Endothelial cell of umbilical vein (primary cell): ENCODE data around the gene ZNF248. TPM values are rescaled to one million over a fixed set of nuclear protein-coding genes. Genes with fewer than 3 reads are reported as not detected.

Source experiments
- BruUV-seq: library from RNA; stranded (reverse); fragments of 400-500 nt; replicated peaks from 2 replicates; lab custom pipeline; 2021; lab: Mats Ljungman, UMichigan
- CTCF ChIA-PET: fragments of 300-600, 350-600 bp; sonication (Branson Sonifier 250); formaldehyde crosslinking; loops from one replicate; lab custom pipeline; 2021; ENCODE audit warnings: antibody characterized with exemption, inconsistent platforms; lab: Charles Lee
- POLR2A ChIA-PET: fragments of 300-600, 350-600 bp; sonication (Branson Sonifier 250); formaldehyde crosslinking; loops from one replicate; lab custom pipeline; 2021; ENCODE audit warnings: antibody characterized with exemption, inconsistent platforms; lab: Charles Lee
- DNase-seq: peaks from one replicate; pipeline ENCODE4 v3.0.0-alpha.2; 2011; ENCODE audit warnings: low read depth, low spot score
- FAIRE-seq: peaks from 2 replicates; lab custom pipeline; 2011; peaks lifted over from hg19 to GRCh38; lab: Jason Lieb, UNC
- H2AFZ ChIP-seq: 2 replicates; pipeline ENCODE4 v1.6.0; 2012; ENCODE audit warnings: low read depth, low read length, control low read depth, inconsistent platforms
- H3K27ac ChIP-seq: 2 replicates; pipeline ENCODE4 v1.5.1; 2011; ENCODE audit warnings: low read depth, mild to moderate bottlenecking, control low read depth, low read length, moderate library complexity; ENCODE audit not compliant: insufficient read depth
- H3K27me3 ChIP-seq, 2 experiments: 2 replicates each; pipeline versions ENCODE4 v1.6.0 to v1.6.1; 2011; ENCODE audit warnings: low read length in 2 of 2, mixed read lengths in 1 of 2; ENCODE audit not compliant: control insufficient read depth in 2 of 2, insufficient read depth in 2 of 2
- H3K36me3 ChIP-seq, 2 experiments: 2 replicates in 1 of 2; 3 replicates in 1 of 2; pipeline ENCODE4 v1.5.1; 2011; ENCODE audit warnings: low read length in 2 of 2, mild to moderate bottlenecking in 1 of 2, moderate library complexity in 1 of 2; ENCODE audit not compliant: control insufficient read depth in 2 of 2, insufficient read depth in 2 of 2; ENCODE audit errors: extremely low read depth in 1 of 2
- H3K4me1 ChIP-seq: 3 replicates; pipeline ENCODE4 v1.5.1; 2011; ENCODE audit warnings: mild to moderate bottlenecking, low read length; ENCODE audit not compliant: control insufficient read depth, insufficient read depth; ENCODE audit errors: extremely low read depth
- H3K4me2 ChIP-seq: 2 replicates; pipeline ENCODE4 v1.6.1; 2011; ENCODE audit warnings: low read length, control low read depth, mixed read lengths; ENCODE audit not compliant: insufficient read depth
- H3K4me3 ChIP-seq, 3 experiments: fragments of 200-600 bp in 1 of 3; sonication (generic), shearing (Covaris generic) in 1 of 3; replicated peaks in 1 of 3; 2 replicates each; pipeline ENCODE4 v1.5.1; 2011 to 2016; ENCODE audit warnings: control low read depth in 3 of 3, low read length in 3 of 3, mild to moderate bottlenecking in 2 of 3, inconsistent platforms in 1 of 3, low read depth in 1 of 3, moderate library complexity in 1 of 3; ENCODE audit not compliant: insufficient read depth in 1 of 3
- H3K79me2 ChIP-seq: 2 replicates; pipeline ENCODE4 v1.6.0; 2012; ENCODE audit warnings: low read length, inconsistent platforms; ENCODE audit not compliant: control insufficient read depth, insufficient read depth
- H3K9ac ChIP-seq: replicated peaks from 2 replicates; pipeline ENCODE3; 2011; ENCODE audit warnings: low read length, control low read depth; ENCODE audit not compliant: insufficient read depth; ENCODE audit errors: extremely low read depth
- H3K9me1 ChIP-seq: replicated peaks from 3 replicates; pipeline ENCODE4 v1.6.0; 2011; ENCODE audit warnings: mild to moderate bottlenecking, low read length; ENCODE audit not compliant: control insufficient read depth, insufficient read depth; ENCODE audit errors: extremely low read depth
- H3K9me3 ChIP-seq: replicated peaks from 2 replicates; pipeline ENCODE4 v1.5.1; 2012; ENCODE audit warnings: low read length, inconsistent platforms; ENCODE audit not compliant: control insufficient read depth, insufficient read depth
- H4K20me1 ChIP-seq: replicated peaks from 2 replicates; pipeline ENCODE3; 2011; ENCODE audit warnings: mild to moderate bottlenecking, low read length; ENCODE audit not compliant: control insufficient read depth, insufficient read depth; ENCODE audit errors: extremely low read depth
- CTCF ChIP-seq, 2 donors: IDR thresholded peaks; 1 replicate in 1 of 2; 2 replicates in 1 of 2; pipeline ENCODE4 v1.5.1; 2011; ENCODE audit warnings: low read length in 2 of 2, mild to moderate bottlenecking in 2 of 2, moderate library complexity in 2 of 2, control low read depth in 1 of 2, inconsistent platforms in 1 of 2, low read depth in 1 of 2; ENCODE audit not compliant: insufficient read depth in 1 of 2; ENCODE audit errors: extremely low read depth in 1 of 2
- EZH2 ChIP-seq: IDR thresholded peaks from 2 replicates; pipeline ENCODE4 v1.6.1; 2012; ENCODE audit warnings: borderline replicate concordance, low read depth, mild to moderate bottlenecking, moderate library complexity, low read length, inconsistent platforms; ENCODE audit not compliant: severe bottlenecking
- FOS ChIP-seq: IDR thresholded peaks from 2 replicates; pipeline ENCODE4 v1.6.1; 2011; ENCODE audit warnings: mild to moderate bottlenecking, low read length, moderate library complexity, borderline replicate concordance; ENCODE audit not compliant: insufficient read depth
- GATA2 ChIP-seq: IDR thresholded peaks from 2 replicates; pipeline ENCODE4 v1.7.0; 2011; ENCODE audit warnings: low read depth, mild to moderate bottlenecking, moderate library complexity, mixed read lengths, low read length; ENCODE audit not compliant: insufficient read length, insufficient read depth
- JUN ChIP-seq: IDR thresholded peaks from 2 replicates; pipeline ENCODE4 v1.6.1; 2011; ENCODE audit warnings: borderline replicate concordance, low read depth; ENCODE audit not compliant: insufficient read length, insufficient read depth
- MAX ChIP-seq: IDR thresholded peaks from 2 replicates; pipeline ENCODE4 v1.6.1; 2011; ENCODE audit not compliant: insufficient read depth, insufficient read length
- MYC ChIP-seq: IDR thresholded peaks from one replicate; pipeline ENCODE4 v1.6.1; 2011; ENCODE audit warnings: mild to moderate bottlenecking, low read depth, low read length
- POLR2A ChIP-seq: IDR thresholded peaks from 2 replicates; pipeline ENCODE4 v1.6.1; 2012; ENCODE audit warnings: low read depth, mild to moderate bottlenecking, control low read depth, low read length
- POLR2AphosphoS5 ChIP-seq: IDR thresholded peaks from 2 replicates; pipeline ENCODE4 v1.6.1; 2012; ENCODE audit warnings: low read depth, mild to moderate bottlenecking, control low read depth, low read length, moderate library complexity; ENCODE audit not compliant: insufficient read depth
- dilution Hi-C: fragments of 300-500 bp; cut with MboI; formaldehyde crosslinking; loops from one replicate; pipeline ENCODE4 v1.15.0; 2019; ENCODE audit warnings: low sequenced_read_pairs; ENCODE audit not compliant: extremely low pct_ligation_motif_present
- intact Hi-C: fragments of 100-400 bp; cut with micrococcal nuclease; formaldehyde crosslinking; loops from one replicate; pipeline ENCODE4 v1.10.0; 2022
- polyA plus RNA-seq, 4 experiments: library from polyadenylated mRNA; depleted of rRNA in 3 of 4; stranded (reverse) in 3 of 4; unstranded in 1 of 4; fragments of >200 nt; gene quantifications; 2 replicates each; pipeline versions ENCODE4 v1.2.1 to v1.2.3, GENCODE V29; 2011 to 2012; ENCODE audit warnings: missing spikeins in 1 of 4
- total RNA-seq: library from RNA; stranded (reverse); gene quantifications from 2 replicates; pipeline ENCODE4 v1.2.3, GENCODE V29; 2021

ZNF248 gene
- total and polyA plus RNA-seq, 2 donors (not counting 3 experiments of a cell fraction or from before 2014, with no cell fraction given) = 4.3 to 6.5 TPM

- H3K4me2 ChIP-seq = no peak overlapping the region
- dilution Hi-C loops (no loop called here), intact Hi-C loops (no loop called here)
- H3K9me3 ChIP-seq = peaks cover 2% of the 10 kb centered on the region
- H3K36me3 ChIP-seq = no peaks in the 10 kb centered on the region
- no peaks in the 10 kb centered on the region for H3K79me2 ChIP-seq
- DNase-seq = no peak
- no TSS peak for BruUV-seq
- TF ChIP-seq EZH2 (no peak), MYC (no peak), MAX (no peak), POLR2AphosphoS5 (no peak), POLR2A (no peak), FOS (no peak), JUN (no peak), CTCF (IDR thresholded peaks at IDR 0.05; ENCODE audit: extremely low read depth in 1 of 2, insufficient read depth in 1 of 2, low read depth in 1 of 2, low read length in 2 of 2) (no peak), GATA2 (no peak)
- no peak for FAIRE-seq
- no peak overlapping the region for H3K4me3 ChIP-seq
- H3K27me3 ChIP-seq = no peaks in the 10 kb centered on the region
- no peak overlapping the region for H2AFZ ChIP-seq
- CTCF ChIA-PET = no interaction called here
- no peaks in the 10 kb centered on the region for H3K9me1 ChIP-seq
- POLR2A ChIA-PET = no interaction called here
- H3K4me1 ChIP-seq = no peaks in the 10 kb centered on the region
- H3K9ac ChIP-seq = no peak overlapping the region
- H3K27ac ChIP-seq = no peak overlapping the region
- no peaks in the 10 kb centered on the region for H4K20me1 ChIP-seq
These were observed 41.1 kb downstream of the ZNF248 start for GRCh38 chr10:37816290-37816689.
